ENCODE data around the gene NDUFS4. TPM values are rescaled to one million over a fixed set of nuclear protein-coding genes. Genes with fewer than 3 reads are reported as not detected.

NDUFS4 gene
- 99.5 to 146 TPM (median 105 TPM) in 5 replicates for total RNA-seq (2022; extraction: Qiagen RNA extraction)

DNA sequence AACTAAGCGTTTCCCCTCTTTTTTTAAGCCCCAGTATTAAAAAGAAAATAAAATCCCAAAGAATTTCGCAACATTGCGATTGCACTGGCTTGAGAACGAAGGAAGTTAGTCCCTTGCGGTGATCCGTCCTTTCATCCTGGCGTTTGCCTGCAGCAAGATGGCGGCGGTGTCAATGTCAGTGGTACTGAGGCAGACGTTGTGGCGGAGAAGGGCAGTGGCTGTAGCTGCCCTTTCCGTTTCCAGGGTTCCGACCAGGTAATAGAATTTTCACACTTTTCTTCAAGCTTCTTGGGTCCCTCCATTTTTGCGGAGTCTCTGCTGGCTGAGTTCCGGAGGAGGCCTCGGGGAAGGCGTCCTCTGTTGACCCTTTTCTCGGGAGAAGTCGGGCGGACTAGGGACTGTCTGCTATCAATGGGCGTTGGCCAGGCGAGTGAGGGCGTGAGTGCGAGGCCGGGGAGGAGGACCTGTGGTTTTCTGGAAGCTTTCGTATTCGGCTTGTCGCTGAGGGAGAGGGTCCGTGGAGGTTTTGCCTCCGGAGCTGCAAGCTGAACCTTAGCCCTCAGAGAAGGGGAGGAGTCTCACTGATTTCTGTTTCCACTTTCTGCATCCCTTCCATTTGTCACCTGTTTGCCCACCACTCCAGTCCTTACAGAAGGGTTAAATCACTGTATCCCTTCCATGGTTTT, at the start of gene NDUFS4:
Gene NDUFS4, plus strand, starts transcription at position 134 of the 686 bp plus-strand sequence. Its CDS starts 24 bp downstream, at position 158.

Other genes starting within 250 kb of the NDUFS4 start
- 1.7 to 3.0 TPM (median 2.9 TPM) in 5 replicates for gene FST, start 80.0 kb upstream of the NDUFS4 start, total RNA-seq (2022; extraction: Qiagen RNA extraction)

All from A549 treated with Mapracorat at 1 μM for 4 hours (cell line).